ENCODE results near the gene SEPTIN5.

The SEPTIN5 gene

DNA sequence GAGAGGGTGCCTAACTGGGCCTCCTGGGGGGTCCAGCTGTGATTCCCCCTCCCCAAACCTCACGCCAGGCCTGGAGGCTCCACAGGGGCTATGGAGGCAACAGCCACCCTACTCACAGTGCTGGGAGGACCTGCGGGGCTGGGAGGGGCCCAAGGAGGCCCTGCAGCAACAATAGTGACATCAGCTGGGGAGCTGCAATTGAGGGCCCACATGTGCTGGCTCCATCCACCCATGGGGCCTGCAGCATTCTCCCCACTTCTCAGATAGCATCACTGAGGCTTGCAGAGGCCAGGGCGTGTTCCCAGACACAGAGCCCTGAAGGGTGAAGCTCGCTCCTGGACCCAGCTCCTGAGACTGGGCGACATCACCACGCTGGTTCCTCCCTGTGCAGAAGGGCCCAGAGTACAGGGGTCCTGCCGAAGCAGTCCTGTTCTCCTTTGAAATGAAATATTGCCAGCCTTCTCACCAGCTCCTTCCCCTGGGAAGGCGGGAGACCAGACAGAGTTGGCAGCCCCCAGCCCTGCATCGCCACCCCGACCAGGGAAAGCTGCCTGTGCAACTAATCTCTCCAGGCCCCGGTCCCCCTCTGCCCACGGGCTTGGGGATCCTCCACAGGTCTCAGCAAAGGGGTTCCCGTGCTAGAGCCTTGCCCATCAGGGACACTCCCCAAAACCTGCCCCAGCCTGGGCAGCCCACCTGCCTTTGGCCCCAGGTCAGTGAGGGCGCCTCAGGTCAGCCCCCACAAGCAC lies 37.4 kb downstream of the SEPTIN5 start:
- no peak for DNase-seq

DNA sequence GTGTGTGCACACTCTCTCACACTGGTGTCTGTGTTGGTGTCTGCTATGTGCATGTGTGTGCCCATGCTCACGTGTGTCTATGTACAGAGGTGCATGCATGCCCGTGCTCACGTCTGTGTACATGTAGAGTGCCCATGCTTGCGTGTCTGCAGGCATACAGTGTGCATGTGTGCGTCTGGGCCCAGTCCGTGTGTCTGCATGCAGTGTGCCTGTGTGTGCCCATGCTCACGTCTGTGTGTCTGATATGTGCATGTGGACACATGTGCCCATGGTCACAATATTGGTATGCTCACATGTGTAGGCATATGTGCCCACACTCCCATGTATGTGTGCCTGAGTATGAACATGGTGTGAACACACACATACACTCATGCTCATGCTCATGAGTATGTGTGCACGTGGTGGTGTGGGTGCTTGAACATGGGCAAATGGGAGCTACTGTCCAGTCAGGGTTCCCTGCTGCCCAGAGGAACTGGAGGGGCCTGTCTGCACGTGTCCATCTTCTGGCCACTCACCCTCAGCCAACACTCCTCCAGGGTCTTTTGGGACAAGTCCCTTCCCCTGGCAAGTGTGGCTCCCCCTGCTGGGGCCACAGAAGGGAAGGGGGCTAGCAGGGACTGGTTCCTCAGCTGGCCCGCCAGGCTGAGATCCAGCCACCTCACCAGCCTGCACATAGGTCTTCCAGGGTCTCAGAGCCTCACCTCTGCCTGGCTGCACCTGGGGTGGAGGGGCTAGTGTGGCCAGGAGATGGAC lies 39.0 kb downstream of the SEPTIN5 start:
- no peak for DNase-seq

DNA sequence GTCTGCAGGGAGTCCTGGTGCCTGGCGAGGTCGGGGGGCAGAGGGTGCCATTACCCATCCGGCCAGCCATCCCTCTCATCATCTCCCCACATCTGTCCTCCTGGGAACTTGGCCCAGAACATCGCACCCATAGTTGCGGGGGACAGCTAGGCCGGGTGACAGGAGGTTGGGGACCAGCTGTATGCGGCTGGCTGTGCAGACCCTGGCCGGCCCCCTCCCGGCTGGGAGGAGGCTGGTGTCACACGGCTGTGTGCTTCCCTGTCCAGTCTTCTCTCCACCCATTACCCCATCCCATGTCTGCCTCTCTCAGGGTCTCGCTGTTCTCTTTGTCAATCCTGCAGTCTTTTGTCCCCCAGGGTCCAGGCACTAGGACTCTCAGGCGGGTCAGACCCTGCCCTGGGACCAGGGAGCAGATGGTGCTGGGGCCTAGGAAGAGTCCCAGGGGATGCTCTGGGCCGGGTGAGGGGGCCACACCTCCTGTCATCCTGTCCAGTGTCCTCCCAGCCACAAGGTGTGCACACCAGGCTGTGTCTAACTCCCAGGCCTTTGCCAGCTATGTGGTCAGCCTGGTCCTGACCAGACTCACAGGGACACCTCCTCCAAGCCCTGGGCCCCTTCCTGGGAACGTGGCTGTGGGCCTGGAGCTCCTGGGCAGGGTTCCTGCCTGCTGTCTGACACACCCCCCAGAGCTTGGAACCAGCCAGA lies 39.8 kb downstream of the SEPTIN5 start:
- no peak for DNase-seq

DNA sequence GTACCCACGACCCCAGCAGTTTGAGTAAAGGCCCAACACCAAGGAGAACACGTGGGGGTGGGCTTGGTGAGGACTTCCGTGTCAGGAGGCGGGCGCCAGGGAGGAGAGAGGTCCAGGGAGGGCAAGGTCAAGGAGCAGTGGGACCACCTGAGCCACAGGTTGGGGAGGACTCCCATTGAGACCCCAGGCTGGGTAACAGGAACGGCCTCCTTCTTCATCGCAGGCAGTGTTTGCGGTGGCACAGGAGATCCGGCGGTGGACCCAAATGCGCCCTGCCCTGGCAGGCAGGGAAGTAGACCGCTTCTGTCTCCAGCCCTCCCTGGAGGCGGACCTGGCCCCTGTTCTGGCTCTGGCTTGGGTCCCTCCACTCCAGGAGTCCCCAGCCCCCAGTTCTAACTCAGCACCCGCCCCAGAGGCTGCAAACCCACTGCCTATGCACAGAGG lies 40.4 kb downstream of the SEPTIN5 start:
- no peak for DNase-seq

DNA sequence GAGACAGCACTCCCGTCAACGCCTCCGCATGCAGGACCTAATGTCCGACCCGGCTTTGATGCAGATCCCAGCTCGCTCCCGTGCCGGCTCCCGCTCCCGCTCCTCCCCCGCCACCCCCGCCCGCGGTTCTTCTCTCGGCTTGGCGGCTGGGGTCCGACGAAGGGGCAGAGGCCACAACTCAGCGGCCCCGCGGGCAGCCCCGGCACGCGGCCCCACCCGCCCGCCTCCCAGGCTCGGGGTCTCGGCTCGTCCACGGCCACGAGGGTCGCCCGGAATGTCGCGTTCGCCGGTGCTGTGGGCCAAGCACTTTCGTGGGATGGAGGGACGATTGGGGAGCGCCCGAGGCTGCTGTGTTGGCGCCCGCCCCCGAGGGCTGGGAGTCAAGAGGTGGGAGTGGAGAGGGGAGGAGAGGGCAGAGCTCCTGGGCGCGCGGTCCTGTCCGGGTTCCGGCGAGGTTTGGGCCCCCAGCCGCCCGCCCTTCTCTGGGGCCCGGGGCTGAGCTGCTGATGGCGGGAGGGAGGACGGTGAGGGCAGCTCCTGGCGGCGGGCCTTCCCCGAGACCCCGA lies 40.9 kb downstream of the SEPTIN5 start:
- DNase-seq, result no peak

DNA sequence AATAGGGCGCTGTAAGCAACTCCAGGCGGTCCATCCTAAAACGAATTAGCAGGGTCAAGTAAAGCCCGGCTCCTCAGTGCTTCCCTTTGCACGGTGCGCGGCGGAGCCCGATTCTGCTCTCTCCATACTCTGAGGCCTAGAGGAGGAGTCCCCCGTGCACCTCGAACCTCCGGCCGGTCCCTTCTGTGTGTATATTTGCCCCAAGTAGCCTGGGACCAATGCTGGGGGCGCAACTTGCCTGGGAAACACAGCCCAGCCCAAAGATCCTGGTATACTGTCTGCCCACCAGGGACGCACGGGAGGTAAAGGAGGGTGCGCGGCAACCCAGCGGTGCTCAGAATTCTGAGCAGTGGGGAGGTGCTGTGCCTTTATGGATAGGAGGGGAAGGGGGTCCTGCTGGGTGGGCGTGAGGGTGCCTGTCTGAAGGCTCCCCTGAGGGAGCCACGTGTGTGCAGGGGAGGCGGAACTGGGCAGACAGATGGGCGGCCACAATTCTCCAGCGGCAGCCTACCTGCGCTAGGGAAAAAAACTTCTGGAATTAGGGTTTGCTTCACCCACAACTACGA lies 41.5 kb downstream of the SEPTIN5 start:
- no peak for DNase-seq

DNA sequence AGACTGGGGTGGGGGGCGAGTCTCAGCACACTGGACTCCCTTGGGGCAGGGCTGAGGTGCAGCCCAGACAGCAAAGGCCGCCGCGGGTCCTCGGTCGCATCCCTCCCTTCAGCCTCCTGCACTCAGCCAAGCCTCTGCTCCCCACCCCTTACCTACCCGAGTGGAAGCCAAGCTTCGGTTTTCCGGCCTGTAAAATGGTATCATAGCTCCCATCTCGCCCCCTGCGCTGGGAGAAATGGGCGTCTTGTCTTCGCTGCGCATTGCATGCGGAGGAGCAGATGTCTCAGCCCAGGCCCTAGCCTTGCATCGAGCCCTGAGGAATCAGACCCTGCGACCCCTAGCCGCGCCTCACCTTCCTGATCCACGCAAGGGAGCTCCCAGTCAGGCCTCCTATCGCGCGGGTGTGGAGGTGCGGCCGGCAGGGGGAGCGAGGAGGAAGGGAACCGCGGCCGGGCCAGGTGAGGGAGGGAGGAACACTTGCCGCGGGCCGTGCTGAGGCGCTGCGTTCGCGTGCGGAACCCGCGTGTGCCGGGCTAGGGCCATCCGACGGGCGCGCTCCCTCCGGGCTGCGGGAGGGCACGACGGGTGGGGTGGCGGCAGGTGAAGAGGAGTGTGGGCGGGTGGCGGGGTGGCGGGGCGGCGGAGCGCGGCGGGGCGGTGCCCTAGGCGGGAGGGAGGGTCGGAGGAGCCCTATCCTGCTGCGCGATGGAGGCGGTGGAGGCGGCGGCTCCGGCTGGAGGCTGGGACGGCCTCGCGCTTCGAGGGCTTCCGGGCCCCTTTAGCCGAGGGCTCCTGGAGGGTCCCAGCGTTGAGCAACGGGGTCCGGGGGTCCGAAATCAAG lies 42.2 kb downstream of the SEPTIN5 start:
- peak; percentile 98 for DNase-seq

DNA sequence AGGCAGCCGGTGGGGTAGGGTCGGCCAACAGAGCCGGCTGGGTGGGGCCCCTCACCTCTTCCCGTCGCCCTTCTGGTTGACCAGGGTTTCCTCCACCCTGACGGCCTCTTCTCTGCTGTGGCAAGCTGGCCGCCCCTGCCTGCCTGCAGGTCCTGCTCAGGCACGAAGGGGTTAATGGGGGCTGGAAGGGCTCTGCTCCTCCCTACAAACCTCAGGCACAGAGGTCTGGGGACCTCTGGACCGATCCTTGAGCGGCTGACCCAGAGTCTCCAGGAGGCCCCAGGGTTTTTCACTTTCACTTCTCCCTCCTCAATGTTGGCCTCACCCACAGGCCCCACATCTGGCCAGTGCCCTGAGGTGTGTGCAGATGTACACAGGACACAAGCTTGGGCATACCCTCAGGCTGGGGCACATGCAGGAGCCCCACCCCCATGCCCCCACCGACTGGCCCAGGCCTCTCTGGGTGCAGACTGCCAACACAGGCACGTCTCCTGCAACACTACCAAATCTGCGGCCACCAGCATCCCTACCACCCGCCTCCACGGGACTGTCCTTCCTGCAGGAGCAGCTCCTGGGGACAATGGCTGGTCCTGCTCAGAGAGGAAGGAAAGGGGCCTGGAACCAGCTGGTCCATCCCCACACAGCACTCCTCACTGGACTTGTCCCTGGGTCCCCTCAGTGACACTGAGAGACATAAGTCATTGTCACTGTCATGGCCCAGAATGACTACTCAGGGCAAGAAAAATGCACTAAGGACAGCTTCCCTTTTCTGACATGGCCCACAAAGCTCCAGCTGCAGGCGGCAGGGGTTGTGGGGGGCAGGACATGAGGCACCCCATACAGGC lies 43.1 kb downstream of the SEPTIN5 start:
- peak; percentile 75 for DNase-seq

DNA sequence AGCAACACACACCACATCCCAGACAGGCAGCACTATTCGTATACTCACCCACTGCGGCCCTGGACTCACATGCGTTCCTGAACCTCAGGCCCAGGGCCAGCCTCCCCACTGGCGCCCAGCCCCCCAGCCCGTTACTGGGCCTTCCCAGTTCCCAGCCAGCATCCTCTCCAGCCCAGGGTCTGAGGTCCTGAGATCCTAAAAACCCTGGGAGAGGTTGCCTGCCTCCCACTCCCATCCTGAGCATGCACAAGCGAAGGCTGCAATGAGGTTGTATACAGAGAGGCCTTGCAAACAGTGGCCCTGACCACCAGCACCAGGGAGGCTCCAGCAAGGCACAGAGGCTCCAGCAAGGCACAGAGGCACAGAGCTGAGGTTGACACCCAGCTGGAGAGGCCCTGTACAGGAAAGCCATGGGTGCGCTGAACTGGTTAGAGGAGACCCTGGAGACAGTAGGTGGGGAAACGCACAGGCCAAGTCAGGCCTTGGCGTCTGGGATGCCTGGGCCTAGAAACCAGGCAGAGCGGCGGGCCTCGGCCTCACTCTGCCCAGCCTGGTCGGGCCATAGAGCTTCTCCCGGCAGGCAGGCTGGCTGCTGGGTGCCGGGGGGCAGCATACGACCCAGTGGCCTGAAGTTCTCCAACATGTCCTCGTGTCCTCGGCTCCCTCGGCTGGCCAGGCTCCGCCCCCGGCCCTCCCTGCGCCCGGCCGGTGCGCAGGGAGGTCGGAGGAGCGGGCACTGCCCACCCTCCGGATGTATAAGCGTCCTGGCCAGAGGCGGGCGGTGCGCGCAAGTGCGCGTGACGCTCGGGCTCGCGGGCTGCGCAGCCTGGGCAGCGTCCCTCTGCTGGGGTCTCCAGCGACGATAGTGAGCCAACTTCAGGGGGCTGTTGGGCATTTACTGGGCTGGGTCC lies 43.9 kb downstream of the SEPTIN5 start:
- DNase-seq, result no peak

DNA sequence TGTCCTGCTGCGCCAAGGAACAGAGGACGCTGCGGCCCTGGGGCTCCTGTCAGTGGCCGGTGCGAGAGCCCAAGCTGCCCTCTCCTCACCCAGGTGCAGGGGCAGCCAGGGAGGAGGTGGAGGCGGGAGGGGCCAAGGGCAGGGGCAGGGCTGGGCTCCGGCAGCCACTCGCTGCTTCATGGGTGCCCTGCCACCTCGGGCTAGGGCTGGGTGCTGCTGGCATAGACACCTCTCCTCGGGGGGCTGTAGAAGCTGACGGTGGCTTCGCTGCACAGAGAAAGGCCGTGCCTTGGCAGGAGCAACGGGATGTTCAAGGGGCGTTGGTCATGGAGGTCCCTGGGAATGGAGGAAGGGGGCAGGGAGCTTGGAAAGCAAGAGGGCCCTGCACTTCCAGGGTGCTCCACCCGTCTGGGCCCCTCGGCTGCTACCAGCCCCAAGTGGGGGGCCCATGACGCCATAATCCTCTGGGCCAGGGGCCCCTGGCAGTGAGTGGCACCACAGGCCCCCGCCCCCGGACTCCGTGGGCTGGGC lies 44.7 kb downstream of the SEPTIN5 start:
- DNase-seq, result no peak

DNA sequence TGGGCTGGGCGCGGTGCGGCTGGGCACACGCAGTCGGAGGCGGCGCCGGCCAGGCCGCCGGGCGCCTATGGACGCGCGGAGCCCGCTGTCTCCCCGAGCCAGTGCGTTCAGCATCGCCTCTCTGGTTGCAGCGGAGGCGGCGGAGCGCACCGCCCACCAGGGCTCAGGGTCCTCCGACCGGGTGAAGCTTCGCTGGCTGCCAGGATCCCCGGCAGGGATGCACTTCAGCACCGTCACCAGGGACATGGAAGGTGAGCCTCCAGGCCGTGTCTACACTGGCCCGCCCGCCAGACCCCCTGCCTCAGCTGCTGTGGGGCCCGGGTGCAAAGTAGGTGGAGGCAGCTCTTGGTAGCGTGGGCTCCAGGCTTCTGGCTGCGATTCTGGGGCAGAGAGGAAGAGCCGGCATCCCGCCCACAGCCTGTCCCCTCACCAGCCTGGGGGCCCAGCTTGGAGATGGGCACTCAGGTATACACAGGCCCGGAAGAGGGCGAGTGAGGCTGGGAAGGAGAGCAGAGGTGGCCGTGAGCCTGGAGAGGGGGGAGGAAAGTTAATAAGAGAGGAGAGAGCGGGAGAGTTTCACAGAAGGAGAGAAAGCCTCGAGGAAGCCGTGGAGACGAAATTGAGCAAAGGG lies 45.2 kb downstream of the SEPTIN5 start:
- DNase-seq, result no peak

DNA sequence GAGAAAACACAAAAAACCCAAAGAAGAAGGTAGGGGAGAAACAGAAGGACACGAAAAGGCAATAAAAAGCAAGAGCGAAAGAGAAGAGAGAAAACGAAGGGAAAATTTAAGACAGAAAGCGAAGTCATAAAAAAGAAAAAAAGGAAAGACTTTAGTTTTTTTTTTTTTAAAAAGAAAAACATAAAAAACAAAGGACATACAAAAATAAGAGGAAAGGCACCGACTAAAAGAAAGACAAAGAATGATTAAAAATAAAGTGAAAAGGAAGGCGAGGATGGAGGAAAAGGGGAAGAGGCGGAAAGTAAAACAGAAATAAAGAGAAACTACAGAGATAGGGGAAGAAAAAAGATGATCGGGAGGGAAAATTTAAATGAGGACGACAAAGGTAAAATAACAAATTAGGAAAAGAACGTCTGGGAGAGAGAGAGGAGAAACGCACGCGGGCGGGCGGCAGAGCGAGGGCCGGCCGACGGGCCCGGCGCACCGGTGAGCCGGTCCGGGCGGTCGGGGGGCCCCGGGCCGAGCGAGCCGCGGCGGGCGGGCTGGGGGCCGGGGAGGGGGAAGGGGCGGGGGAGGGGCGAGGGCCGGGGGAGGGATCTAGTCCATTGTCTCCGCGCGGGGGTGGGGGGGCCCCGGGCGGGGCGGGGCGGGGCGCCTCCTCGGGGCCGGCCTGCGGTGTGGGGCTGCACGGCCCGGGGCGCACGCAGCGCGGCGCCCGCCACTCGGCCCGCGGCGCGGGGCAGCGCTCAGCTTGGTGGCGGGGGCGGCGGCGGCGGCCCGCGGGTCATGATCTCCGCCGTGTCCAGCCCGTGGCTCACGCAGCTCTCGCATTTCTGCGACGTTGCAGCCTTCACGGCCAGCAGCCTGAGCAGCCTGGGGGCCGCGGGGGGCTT lies 46.0 kb downstream of the SEPTIN5 start, which contains the start of gene TBX1:
Gene TBX1, plus strand, starts transcription at position 721 of the 893 bp plus-strand sequence. Its CDS starts 66 bp downstream, at position 787.
- DNase-seq, result no peak

DNA sequence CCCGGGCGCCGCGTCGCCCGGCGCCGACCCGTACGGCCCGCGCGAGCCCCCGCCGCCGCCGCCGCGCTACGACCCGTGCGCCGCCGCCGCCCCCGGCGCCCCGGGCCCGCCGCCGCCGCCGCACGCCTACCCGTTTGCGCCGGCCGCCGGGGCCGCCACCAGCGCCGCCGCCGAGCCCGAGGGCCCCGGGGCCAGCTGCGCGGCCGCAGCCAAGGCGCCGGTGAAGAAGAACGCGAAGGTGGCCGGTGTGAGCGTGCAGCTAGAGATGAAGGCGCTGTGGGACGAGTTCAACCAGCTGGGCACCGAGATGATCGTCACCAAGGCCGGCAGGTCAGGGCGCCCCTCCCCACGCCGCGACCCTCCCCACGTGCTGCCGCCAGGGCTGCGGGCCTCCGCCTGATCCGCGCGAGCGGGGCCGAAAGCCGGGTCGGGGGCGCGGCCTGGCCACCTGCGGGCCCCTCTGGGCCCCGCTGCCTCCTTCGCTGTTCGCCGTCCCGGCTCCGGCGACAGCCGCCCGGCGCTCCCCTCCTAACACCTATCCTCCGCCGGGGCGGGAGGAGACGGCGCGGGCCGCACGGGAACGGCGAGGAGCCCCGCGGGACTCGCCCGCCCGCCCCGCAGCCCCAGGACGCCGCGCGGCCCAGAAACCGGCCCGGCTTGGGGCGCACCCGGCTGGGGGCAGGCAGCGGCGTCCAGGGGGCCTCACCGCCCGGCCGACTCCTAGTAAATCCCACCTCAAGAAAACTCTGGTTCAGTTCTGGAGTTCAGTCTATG lies 46.8 kb downstream of the SEPTIN5 start:
- no peak for DNase-seq

DNA sequence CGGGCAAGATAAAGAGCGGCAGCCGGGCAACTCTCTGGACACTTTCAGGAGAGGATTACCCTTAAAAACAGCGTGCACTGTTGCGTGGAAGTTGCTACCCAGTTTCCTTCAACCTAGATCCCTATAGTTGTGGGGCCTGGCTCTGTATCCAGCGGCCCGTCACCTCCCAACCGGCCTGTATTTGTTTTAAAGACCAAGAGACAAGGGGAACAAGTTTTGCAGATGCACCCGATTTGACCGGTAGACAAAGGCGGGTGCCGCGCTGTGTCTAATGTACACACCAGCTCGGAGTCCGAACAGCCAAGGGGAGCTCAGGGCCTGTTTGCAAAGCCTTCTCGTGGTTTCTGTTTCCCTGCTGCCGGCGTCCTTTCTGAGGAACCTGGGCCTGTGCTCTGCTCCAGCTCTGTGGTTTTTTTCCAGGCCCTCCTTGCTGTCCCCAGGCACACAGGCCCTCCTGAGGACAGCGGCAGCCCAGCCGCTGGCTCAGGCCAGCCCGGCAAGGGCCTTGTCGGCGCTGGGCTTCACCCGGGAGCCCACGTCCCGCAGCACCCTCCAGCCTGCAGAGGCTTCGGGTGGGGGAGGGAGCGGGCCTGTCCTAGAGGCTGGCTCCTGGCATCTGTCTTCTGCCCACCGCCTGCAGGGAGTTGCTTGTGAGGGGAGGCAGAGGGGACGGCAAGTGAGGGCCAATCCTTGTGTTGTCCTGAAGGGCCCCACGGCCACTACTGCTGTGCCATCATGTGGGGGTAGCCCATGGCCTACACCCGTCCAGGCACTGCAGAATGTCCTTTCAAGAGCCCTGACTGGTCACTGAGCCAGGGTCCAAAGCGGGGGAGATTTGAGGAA lies 47.6 kb downstream of the SEPTIN5 start:
- no peak for DNase-seq

DNA sequence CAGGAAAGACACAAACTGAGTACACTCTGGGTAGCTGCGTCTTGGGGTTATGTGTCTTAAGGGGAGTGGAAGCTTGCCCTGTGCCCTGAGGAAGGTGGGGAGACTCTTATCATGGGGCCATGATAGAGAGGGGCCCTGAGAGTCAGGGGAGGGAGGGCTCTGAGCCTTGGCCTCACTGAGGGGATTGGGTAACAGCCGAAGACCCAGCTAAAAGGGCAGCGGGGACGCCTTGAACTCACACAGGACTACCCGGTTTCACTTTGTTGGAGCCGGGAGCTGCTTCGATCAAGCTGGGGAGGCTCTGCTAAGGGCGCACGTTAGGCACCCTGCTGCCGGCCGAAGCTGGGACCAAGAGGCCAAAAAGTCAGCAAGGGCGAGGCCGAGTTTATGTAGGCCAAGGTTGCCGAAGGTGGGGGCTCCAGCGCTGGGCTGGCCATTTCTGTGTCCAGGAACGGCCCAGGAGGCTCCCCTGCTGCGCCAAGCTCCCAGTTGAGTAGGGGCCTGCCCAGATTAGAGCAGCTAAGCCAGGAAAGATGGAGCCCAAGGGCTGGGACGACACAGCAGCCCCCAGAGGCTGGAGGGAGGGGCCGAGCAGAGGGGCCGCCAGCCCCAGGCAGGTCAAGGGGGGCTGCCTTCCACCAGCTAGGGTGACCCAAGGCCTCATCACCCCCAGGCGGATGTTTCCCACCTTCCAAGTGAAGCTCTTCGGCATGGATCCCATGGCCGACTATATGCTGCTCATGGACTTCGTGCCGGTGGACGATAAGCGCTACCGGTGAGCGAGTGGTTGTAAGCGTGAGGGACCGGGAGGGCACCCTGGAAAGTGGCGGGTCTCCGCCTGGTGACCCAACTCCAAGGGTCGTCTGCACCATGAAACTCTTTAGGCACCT lies 48.5 kb downstream of the SEPTIN5 start:
- DNase-seq, result no peak

All from 8988T (cell line).